Keratinocyte (primary cell): ENCODE measurements around the gene ZNRD2.

Experiments used
- CTCF ChIP-seq, 3 experiments: IDR thresholded peaks in 1 of 3; conservative IDR thresholded peaks in 1 of 3; optimal IDR thresholded peaks in 1 of 3; 2 replicates in 2 of 3; 3 replicates in 1 of 3; pipeline versions ENCODE3 to v1.5.1; 2011; ENCODE audit warnings: low read length in 3 of 3, mild to moderate bottlenecking in 3 of 3, moderate library complexity in 2 of 3, control low read depth in 1 of 3, inconsistent platforms in 1 of 3; ENCODE audit not compliant: insufficient read depth in 2 of 3; ENCODE audit errors: extremely low read depth in 1 of 3
- EZH2 ChIP-seq: IDR thresholded peaks from one replicate; pipeline ENCODE4 v1.6.1; 2012; ENCODE audit warnings: inconsistent platforms, mild to moderate bottlenecking, low read length, moderate library complexity

GRCh38 chr11:65598258-65598699 lies 28.0 kb downstream of the ZNRD2 start:
- TF ChIP-seq CTCF (optimal IDR thresholded peaks at IDR 0.05 in 1 of 3, IDR thresholded peaks at IDR 0.05 in 1 of 3, conservative IDR thresholded peaks at IDR 0.05 in 1 of 3; ENCODE audit: extremely low read depth in 1 of 3, insufficient read depth in 2 of 3, low read length in 3 of 3) (no peak), EZH2 (no peak)
